Measurements from ENCODE around the gene U2AF1L4.

The U2AF1L4 gene

DNA sequence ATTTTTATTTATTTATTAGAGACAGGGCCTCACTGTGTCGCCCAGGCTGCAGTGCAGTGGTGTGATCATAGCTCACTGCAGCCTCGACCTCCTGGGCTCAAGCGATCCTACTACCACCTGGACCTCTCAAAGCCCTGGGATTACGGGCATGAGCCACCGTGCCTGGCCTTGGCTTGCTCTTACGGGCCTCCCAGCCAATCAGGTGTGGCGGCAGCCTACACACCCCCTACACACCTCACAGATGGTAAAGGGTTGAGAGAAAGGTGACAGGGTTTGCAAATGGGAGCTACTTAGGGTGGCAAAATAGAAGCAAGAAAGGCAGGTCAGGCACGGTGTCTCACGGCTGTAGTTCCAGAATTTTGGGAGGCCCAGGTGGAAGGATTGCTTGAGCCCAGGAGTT is 41.9 kb downstream of the U2AF1L4 start:
- TF ChIP-seq, protein P1, sequence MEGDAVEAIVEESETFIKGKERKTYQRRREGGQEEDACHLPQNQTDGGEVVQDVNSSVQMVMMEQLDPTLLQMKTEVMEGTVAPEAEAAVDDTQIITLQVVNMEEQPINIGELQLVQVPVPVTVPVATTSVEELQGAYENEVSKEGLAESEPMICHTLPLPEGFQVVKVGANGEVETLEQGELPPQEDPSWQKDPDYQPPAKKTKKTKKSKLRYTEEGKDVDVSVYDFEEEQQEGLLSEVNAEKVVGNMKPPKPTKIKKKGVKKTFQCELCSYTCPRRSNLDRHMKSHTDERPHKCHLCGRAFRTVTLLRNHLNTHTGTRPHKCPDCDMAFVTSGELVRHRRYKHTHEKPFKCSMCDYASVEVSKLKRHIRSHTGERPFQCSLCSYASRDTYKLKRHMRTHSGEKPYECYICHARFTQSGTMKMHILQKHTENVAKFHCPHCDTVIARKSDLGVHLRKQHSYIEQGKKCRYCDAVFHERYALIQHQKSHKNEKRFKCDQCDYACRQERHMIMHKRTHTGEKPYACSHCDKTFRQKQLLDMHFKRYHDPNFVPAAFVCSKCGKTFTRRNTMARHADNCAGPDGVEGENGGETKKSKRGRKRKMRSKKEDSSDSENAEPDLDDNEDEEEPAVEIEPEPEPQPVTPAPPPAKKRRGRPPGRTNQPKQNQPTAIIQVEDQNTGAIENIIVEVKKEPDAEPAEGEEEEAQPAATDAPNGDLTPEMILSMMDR (conservative IDR thresholded peaks at IDR 0.05): no peak
- no peak overlapping the region for H3K27ac ChIP-seq

- TF ChIP-seq, protein P1 (conservative IDR thresholded peaks at IDR 0.05): no peak
- TF ChIP-seq ZFX (IDR thresholded peaks at IDR 0.05): no peak
- peak overlapping the region; percentile 37 for H3K27ac ChIP-seq
Observed at GRCh38 chr19:35702223-35703012, 42.8 kb downstream of the U2AF1L4 start.

GRCh38 chr19:35696835-35697234 is 48.4 kb downstream of the U2AF1L4 start:
- TF ChIP-seq, protein P1 (conservative IDR thresholded peaks at IDR 0.05): no peak
- TF ChIP-seq ZFX (IDR thresholded peaks at IDR 0.05): no peak
- H3K27ac ChIP-seq: no peak overlapping the region

DNA sequence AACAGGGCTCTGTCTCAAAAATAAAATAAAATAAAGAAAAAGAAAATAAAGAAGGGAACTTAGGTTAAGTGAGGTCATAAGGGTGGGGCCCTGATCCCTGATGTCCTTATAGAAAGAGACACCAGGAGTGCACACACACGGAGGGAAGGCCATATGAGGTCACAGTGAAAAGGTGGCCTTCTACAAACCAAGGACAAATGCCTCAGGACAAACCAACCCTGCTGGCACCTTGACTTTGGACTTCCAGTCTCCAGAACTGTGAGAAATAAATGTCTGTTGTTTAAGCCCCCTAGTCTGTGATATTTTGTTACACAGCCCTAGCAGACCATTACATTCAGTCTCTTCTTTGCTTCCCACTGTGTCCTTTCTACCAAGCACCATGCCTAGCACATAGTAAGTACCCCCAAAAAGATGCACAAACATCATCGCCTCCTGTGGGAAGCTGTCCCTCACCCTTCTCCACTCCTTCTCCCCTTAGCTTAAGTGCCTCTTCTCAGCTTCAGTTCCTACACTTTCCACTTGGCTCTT is 49.3 kb downstream of the U2AF1L4 start:
- no peak overlapping the region for H3K27ac ChIP-seq
- TF ChIP-seq, protein P1 (conservative IDR thresholded peaks at IDR 0.05): no peak
- no peak for TF ChIP-seq ZFX (IDR thresholded peaks at IDR 0.05)

DNA sequence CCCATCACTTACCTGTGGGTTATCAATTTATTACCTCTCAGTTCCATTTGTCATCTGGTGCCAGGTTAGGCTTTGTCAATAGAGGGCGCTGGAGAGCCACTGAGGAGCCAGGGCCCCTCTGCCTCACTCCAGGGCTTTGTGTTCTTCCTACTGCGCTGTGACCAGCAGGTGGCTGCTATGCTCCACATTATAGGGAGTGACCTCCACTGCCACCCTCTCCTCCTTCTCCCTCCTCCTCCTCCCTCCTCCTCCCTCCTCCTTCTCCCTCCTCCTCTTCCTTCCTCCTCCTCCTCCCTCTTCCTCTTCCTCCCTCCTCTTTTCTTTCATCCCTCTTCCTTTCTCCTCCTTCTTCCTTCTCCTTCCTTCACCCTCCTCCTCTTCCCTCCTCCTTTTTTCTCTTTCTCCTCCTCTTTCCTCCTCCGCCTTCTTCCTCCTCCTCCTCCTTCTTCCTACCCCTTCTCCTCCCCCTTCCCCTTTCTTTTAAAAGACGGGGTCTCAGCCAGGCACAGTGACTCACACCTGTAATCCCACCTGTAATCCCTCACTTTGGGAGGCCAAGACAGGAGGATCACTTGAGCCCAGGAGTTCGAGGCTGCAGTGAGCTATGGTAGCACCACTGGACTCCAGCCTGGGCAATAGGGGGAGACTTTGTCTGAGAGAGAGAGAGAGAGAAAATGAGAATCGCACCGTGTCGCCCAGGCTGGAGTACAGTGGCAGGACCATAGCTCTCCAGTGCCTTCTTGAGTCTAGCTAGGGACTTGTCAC is 51.2 kb downstream of the U2AF1L4 start:
- H3K27ac ChIP-seq: no peak overlapping the region
- TF ChIP-seq ZFX (IDR thresholded peaks at IDR 0.05): no peak
- TF ChIP-seq, protein P1 (conservative IDR thresholded peaks at IDR 0.05): peak; percentile 98

DNA sequence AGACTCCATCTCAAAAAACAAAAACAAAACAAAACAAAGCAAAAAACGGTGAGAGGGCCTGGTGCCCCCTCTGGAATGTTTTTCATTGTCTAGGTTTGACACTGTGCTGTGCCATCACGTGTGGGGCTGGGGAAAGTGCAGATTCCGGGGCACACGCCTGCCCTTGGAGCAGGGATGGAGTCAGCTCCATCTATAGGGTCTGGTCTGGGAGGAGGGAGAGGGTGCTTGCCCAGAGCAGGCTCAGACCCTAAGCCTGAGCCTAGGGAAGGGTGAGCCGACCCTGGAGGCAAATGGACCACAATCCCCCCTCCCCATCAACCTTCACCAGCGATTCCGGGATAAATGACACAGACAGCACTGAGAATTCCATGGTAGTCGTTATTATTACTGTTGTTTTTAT is 51.8 kb downstream of the U2AF1L4 start:
- TF ChIP-seq, protein P1 (conservative IDR thresholded peaks at IDR 0.05): no peak
- no peak for TF ChIP-seq ZFX (IDR thresholded peaks at IDR 0.05)
- no peak overlapping the region for H3K27ac ChIP-seq

Data from C4-2B (cell line).